GM12878 (cell line): ENCODE results near the gene CTNNA3. TPM values are rescaled to one million over a fixed set of nuclear protein-coding genes. Genes with fewer than 3 reads are reported as not detected.

Source experiments
- ATAC-seq: fragments of 200-7000 bp; cut with Tn5 transposase; 3 replicates; pipeline ENCODE4 v1.9.1; 2020; ENCODE audit warnings: mild to moderate bottlenecking, moderate library complexity
- BruUV-seq: library from RNA; stranded (reverse); fragments of 400-500 nt; replicated peaks from 2 replicates; lab custom pipeline; 2021; lab: Mats Ljungman, UMichigan
- CTCF ChIA-PET: fragments of 300-600 bp; sonication (Branson Sonifier 250); formaldehyde crosslinking; extraction: SDS; loops from one replicate; lab custom pipeline; 2021; ENCODE audit warnings: inconsistent platforms; lab: Yijun Ruan, JAX
- POLR2A ChIA-PET: fragments of 350-600 bp; formaldehyde crosslinking; extraction: SDS; loops from one replicate; lab custom pipeline; 2021; ENCODE audit warnings: inconsistent platforms; lab: Charles Lee
- RAD21 ChIA-PET: fragments of 300-600 bp; sonication (Branson Sonifier 250); formaldehyde crosslinking; loops from one replicate; lab custom pipeline; 2023; ENCODE audit warnings: antibody characterized with exemption; ENCODE audit not compliant: unreplicated experiment; lab: Charles Lee
- SMC1A ChIA-PET: fragments of 300-600 bp; sonication (Branson Sonifier 250); formaldehyde crosslinking; loops from one replicate; lab custom pipeline; 2023; ENCODE audit not compliant: unreplicated experiment, uncharacterized antibody; lab: Charles Lee
- DNase-seq: peaks from one replicate; pipeline ENCODE4 v3.0.0-alpha.2; 2011; ENCODE audit warnings: low read depth, low spot score
- FAIRE-seq: peaks from 3 replicates; lab custom pipeline; 2011; peaks lifted over from hg19 to GRCh38; lab: Jason Lieb, UNC
- H2AFZ ChIP-seq: 2 replicates; pipeline ENCODE4 v1.6.0; 2011; ENCODE audit warnings: low read depth, low read length, control low read depth; ENCODE audit not compliant: control insufficient read depth
- H3K27ac ChIP-seq: 2 replicates; pipeline ENCODE4 v1.5.1; 2011; ENCODE audit warnings: control low read depth; ENCODE audit not compliant: control insufficient read depth, insufficient read depth
- H3K27me3 ChIP-seq, 2 experiments: replicated peaks in 1 of 2; 2 replicates each; pipeline versions ENCODE4 v1.6.0 to v1.6.1; 2011; ENCODE audit warnings: low read length in 1 of 2; ENCODE audit not compliant: control insufficient read depth in 2 of 2, insufficient read depth in 2 of 2
- H3K36me3 ChIP-seq, 2 experiments: 2 replicates each; pipeline ENCODE4 v1.5.1; 2011; ENCODE audit warnings: low read length in 1 of 2; ENCODE audit not compliant: control insufficient read depth in 2 of 2, insufficient read depth in 2 of 2
- H3K4me1 ChIP-seq: 2 replicates; pipeline ENCODE4 v1.6.1; 2011; ENCODE audit warnings: mild to moderate bottlenecking, low read length, moderate library complexity, mixed read lengths; ENCODE audit not compliant: control insufficient read depth, insufficient read depth
- H3K4me2 ChIP-seq: 2 replicates; pipeline ENCODE4 v1.6.0; 2011; ENCODE audit warnings: control low read depth; ENCODE audit not compliant: control insufficient read depth, insufficient read depth
- H3K4me3 ChIP-seq: fragments of 200-600 bp; sonication (generic); 2 replicates; pipeline ENCODE4 v1.5.1; 2016
- H3K79me2 ChIP-seq: 2 replicates; pipeline ENCODE4 v1.6.0; 2011; ENCODE audit warnings: low read length; ENCODE audit not compliant: control insufficient read depth, insufficient read depth
- H3K9ac ChIP-seq: 2 replicates; pipeline ENCODE4 v1.8.0; 2011; ENCODE audit warnings: low read length, control low read depth, mixed read lengths; ENCODE audit not compliant: control insufficient read depth, insufficient read depth
- H3K9me3 ChIP-seq: replicated peaks from 3 replicates; pipeline ENCODE4 v1.5.1; 2011; ENCODE audit warnings: mild to moderate bottlenecking, low read length; ENCODE audit not compliant: control insufficient read depth, insufficient read depth
- H4K20me1 ChIP-seq: 2 replicates; pipeline ENCODE4 v1.6.0; 2011; ENCODE audit not compliant: control insufficient read depth, insufficient read depth
- NBN ChIP-seq: fragments of 450-650 bp; IDR thresholded peaks from 2 replicates; pipeline ENCODE4 v1.6.1; 2016
- PML ChIP-seq: IDR thresholded peaks from 2 replicates; pipeline ENCODE4 v1.6.1; 2012; ENCODE audit warnings: low read length, inconsistent platforms
- RELB ChIP-seq: fragments of 450-650 bp; IDR thresholded peaks from 2 replicates; pipeline ENCODE4 v1.6.1; 2017; ENCODE audit warnings: low read depth, mild to moderate bottlenecking, moderate library complexity
- RUNX3 ChIP-seq: IDR thresholded peaks from 2 replicates; pipeline ENCODE4 v1.6.1; 2012; ENCODE audit warnings: low read length, inconsistent platforms
- SMC3 ChIP-seq: IDR thresholded peaks from 2 replicates; pipeline ENCODE4 v1.6.1; 2011; ENCODE audit warnings: low read length, improper control_type of control experiment, borderline replicate concordance
- TCF3 ChIP-seq: IDR thresholded peaks from 2 replicates; pipeline ENCODE4 v1.6.1; 2012; ENCODE audit warnings: low read depth, mild to moderate bottlenecking, low read length, borderline replicate concordance; ENCODE audit not compliant: insufficient read depth
- ZNF384 ChIP-seq: IDR thresholded peaks from 2 replicates; pipeline ENCODE4 v1.6.1; 2012; ENCODE audit warnings: low read depth, mild to moderate bottlenecking, low read length, improper control_type of control experiment, borderline replicate concordance
- WGBS: methylation state at CpG from one replicate; pipeline ENCODE4 v1.1.6; 2016; ENCODE audit warnings: low lambda C conversion rate; ENCODE audit not compliant: insufficient replicate concordance, insufficient coverage; ENCODE audit errors: missing lambda C conversion rate; 5-methylcytosine and 5-hydroxymethylcytosine counted together
- in situ Hi-C: fragments of 300-500 bp; cut with MboI; formaldehyde crosslinking; loops from 9 replicates; pipeline ENCODE4 v1.14.3; 2018; ENCODE audit warnings: mixed read lengths
- intact Hi-C: fragments of 100-400 bp; cut with micrococcal nuclease; formaldehyde crosslinking; loops from one replicate; pipeline ENCODE4 v1.14.2; 2022; ENCODE audit not compliant: unreplicated experiment
- polyA plus RNA-seq, 11 experiments: library from polyadenylated mRNA; depleted of rRNA in 4 of 11; unstranded in 6 of 11; stranded (reverse) in 5 of 11; fragments of >200 nt; fragmentation: Nextera tagmentation in 4 of 11; fragmentation: Illumina TruSeq in 1 of 11; extraction: Ambion mirVana in 4 of 11; extraction: Trizol in 1 of 11; gene quantifications; 1 replicate in 1 of 11; 2 replicates in 10 of 11; pipeline versions ENCODE4 v1.2.1 to v1.2.3, GENCODE V29; 2011 to 2016; ENCODE audit warnings: inconsistent platforms in 2 of 11, missing spikeins in 2 of 11, low read depth in 1 of 11
- total RNA-seq, 4 experiments: library from RNA; depleted of rRNA in 3 of 4; stranded (reverse); fragments of >200 nt in 3 of 4; fragmentation: Illumina TruSeq in 1 of 4; extraction: Trizol in 1 of 4; gene quantifications; 2 replicates each; pipeline versions ENCODE4 v1.2.1 to v1.2.3, GENCODE V29; 2013 to 2021
- TF ChIP-seq, protein P1 (sequence below), 3 experiments: IDR thresholded peaks in 2 of 3; conservative IDR thresholded peaks in 1 of 3; 2 replicates each; pipeline ENCODE4 v1.5.1; 2011; ENCODE audit warnings: low read depth in 3 of 3, low read length in 3 of 3, mild to moderate bottlenecking in 3 of 3, control low read depth in 2 of 3, moderate library complexity in 2 of 3, inconsistent platforms in 1 of 3, mixed read lengths in 1 of 3; ENCODE audit not compliant: control insufficient read depth in 2 of 3, insufficient read depth in 1 of 3; ENCODE audit errors: extremely low read depth in 1 of 3

CTNNA3 gene
- total and polyA plus RNA-seq, 10 of the 15 experiments (the other 5 are each of a cell fraction or from before 2014, with no cell fraction given), result under 0.01 to 4.5 (median 0.22) TPM; not detected in 2

DNA sequence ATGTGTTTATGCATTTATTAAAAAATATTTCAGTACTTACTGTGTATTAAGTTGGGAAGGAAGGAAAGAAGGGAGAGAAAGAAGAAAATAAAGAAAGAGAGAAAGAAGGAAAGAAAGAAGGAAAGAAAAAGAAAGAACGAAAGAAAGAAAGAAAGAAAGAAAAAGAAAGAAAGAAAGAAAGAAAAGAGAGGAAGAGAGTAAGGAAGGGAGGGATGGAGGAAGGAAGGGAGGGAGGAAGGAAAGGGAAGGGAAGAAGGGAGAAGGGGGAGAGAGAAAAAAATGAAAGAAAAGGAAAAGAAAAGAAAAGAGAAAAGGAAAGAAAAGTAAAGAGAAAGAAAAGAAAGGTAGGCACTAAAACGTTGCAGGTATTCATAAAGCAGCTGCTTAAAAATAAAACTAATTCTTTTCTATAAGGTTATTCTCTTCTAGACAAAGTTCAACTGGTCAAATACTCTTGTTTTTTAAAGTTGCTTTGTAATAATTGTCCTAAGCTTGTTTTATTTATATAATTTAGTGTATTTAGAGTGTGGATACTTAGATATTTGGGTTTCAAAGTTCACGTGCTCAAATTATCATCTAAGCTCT is 1473.4 kb downstream of the CTNNA3 start (continued):
- TF ChIP-seq SMC3, result no peak

GRCh38 chr10:66218981-66219587 is 1476.9 kb downstream of the CTNNA3 start:
- BruUV-seq, result no TSS peak
- no peak overlapping the region for H3K4me2 ChIP-seq
- H3K9ac ChIP-seq, result no peak overlapping the region
- 5% methylated on average over 5 of the region's 5 CpGs for WGBS
- no peaks in the 10 kb centered on the region for H3K9me3 ChIP-seq
- ChIA-PET RAD21 (no interaction called here), CTCF (no interaction called here), SMC1A (no interaction called here), POLR2A (no interaction called here)
- intact Hi-C loops (no loop called here), in situ Hi-C loops (no loop called here)
- H4K20me1 ChIP-seq, result no peaks in the 10 kb centered on the region
- H2AFZ ChIP-seq, result no peak overlapping the region
- FAIRE-seq, result no peak
- no peak for ATAC-seq
- no peaks in the 10 kb centered on the region for H3K4me1 ChIP-seq
- H3K4me3 ChIP-seq, result no peak overlapping the region
- no peaks in the 10 kb centered on the region for H3K79me2 ChIP-seq
- no peak for DNase-seq
- TF ChIP-seq NBN (no peak), TCF3 (no peak), ZNF384 (no peak)
- no peaks in the 10 kb centered on the region for H3K27me3 ChIP-seq
- no peak overlapping the region for H3K27ac ChIP-seq
- no peaks in the 10 kb centered on the region for H3K36me3 ChIP-seq

GRCh38 chr10:66218289-66218688 is 1477.7 kb downstream of the CTNNA3 start:
- no peaks in the 10 kb centered on the region for H3K36me3 ChIP-seq
- no peak overlapping the region for H3K27ac ChIP-seq
- H3K9ac ChIP-seq, result no peak overlapping the region
- ChIA-PET CTCF (interaction anchor here (0.7 kb wide), 1 partner anchor 9 kb away, joined by 3 read pairs; no protein-coding TSS in a partner anchor), POLR2A (no interaction called here), SMC1A (no interaction called here), RAD21 (no interaction called here)
- FAIRE-seq, result no peak
- TF ChIP-seq RELB (no peak), RUNX3 (peak; percentile 66), PML (no peak)
- TF ChIP-seq, protein P1, sequence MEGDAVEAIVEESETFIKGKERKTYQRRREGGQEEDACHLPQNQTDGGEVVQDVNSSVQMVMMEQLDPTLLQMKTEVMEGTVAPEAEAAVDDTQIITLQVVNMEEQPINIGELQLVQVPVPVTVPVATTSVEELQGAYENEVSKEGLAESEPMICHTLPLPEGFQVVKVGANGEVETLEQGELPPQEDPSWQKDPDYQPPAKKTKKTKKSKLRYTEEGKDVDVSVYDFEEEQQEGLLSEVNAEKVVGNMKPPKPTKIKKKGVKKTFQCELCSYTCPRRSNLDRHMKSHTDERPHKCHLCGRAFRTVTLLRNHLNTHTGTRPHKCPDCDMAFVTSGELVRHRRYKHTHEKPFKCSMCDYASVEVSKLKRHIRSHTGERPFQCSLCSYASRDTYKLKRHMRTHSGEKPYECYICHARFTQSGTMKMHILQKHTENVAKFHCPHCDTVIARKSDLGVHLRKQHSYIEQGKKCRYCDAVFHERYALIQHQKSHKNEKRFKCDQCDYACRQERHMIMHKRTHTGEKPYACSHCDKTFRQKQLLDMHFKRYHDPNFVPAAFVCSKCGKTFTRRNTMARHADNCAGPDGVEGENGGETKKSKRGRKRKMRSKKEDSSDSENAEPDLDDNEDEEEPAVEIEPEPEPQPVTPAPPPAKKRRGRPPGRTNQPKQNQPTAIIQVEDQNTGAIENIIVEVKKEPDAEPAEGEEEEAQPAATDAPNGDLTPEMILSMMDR (IDR thresholded peaks at IDR 0.05 in 2 of 3, conservative IDR thresholded peaks at IDR 0.05 in 1 of 3; ENCODE audit: control insufficient read depth in 2 of 3, extremely low read depth in 1 of 3, insufficient read depth in 1 of 3, low read depth in 3 of 3, low read length in 3 of 3), result no peak
- H2AFZ ChIP-seq, result no peak overlapping the region
- BruUV-seq, result no TSS peak
- no peak for ATAC-seq
- no peaks in the 10 kb centered on the region for H3K79me2 ChIP-seq
- H4K20me1 ChIP-seq, result no peaks in the 10 kb centered on the region
- intact Hi-C loops, result no loop called here
- no peaks in the 10 kb centered on the region for H3K9me3 ChIP-seq
- no peak overlapping the region for H3K4me2 ChIP-seq
- in situ Hi-C loops, result no loop called here
- 0% methylated on average over 2 of the region's 2 CpGs for WGBS
- no peak overlapping the region for H3K4me3 ChIP-seq
- H3K27me3 ChIP-seq, result no peaks in the 10 kb centered on the region
- no peaks in the 10 kb centered on the region for H3K4me1 ChIP-seq
- DNase-seq, result no peak
